Large intestine (tissue), 3 donors: ENCODE data around the gene GRAMD1B. TPM values are rescaled to one million over a fixed set of nuclear protein-coding genes. Genes with fewer than 3 reads are reported as not detected.
"Not testable (repeated sequence)": the region's sequence is repeated elsewhere in the genome, so short reads cannot be mapped to it uniquely, and the experiment has no call there.

Source experiments
- DNase-seq, 2 donors: peaks; one replicate each; pipeline versions ENCODE4 v3.0.0 to v3.0.0-alpha.2; 2013
- H3K27ac ChIP-seq: one replicate; pipeline ENCODE4 v1.5.1; 2013; ENCODE audit warnings: low read length
- H3K27me3 ChIP-seq: 2 replicates; pipeline ENCODE4 v1.6.1; 2013; ENCODE audit warnings: low read length; ENCODE audit not compliant: control insufficient read depth, insufficient read depth
- H3K36me3 ChIP-seq: 2 replicates; pipeline ENCODE4 v1.6.1; 2013; ENCODE audit warnings: low read length; ENCODE audit not compliant: control insufficient read depth, insufficient read depth
- H3K4me1 ChIP-seq: one replicate; pipeline ENCODE4 v1.6.1; 2013; ENCODE audit warnings: low read length; ENCODE audit not compliant: control insufficient read depth, insufficient read depth
- H3K4me3 ChIP-seq: one replicate; pipeline ENCODE4 v1.5.1; 2013; ENCODE audit warnings: low read length
- H3K9me3 ChIP-seq: one replicate; pipeline ENCODE4 v1.6.1; 2013; ENCODE audit warnings: mild to moderate bottlenecking, low read depth, low read length, moderate library complexity; ENCODE audit not compliant: control insufficient read depth
- WGBS: methylation state at CpG from one replicate; pipeline ENCODE4 v1.1.5; 2013; ENCODE audit warnings: low lambda C conversion rate; ENCODE audit not compliant: insufficient coverage; 5-methylcytosine and 5-hydroxymethylcytosine counted together
- polyA plus RNA-seq: library from polyadenylated mRNA; unstranded; fragments of 120-200 nt; gene quantifications from one replicate; pipeline ENCODE4 v1.2.1, GENCODE V29; 2013

GRAMD1B gene
- polyA plus RNA-seq, 1 donor = 51.5 TPM

DNA sequence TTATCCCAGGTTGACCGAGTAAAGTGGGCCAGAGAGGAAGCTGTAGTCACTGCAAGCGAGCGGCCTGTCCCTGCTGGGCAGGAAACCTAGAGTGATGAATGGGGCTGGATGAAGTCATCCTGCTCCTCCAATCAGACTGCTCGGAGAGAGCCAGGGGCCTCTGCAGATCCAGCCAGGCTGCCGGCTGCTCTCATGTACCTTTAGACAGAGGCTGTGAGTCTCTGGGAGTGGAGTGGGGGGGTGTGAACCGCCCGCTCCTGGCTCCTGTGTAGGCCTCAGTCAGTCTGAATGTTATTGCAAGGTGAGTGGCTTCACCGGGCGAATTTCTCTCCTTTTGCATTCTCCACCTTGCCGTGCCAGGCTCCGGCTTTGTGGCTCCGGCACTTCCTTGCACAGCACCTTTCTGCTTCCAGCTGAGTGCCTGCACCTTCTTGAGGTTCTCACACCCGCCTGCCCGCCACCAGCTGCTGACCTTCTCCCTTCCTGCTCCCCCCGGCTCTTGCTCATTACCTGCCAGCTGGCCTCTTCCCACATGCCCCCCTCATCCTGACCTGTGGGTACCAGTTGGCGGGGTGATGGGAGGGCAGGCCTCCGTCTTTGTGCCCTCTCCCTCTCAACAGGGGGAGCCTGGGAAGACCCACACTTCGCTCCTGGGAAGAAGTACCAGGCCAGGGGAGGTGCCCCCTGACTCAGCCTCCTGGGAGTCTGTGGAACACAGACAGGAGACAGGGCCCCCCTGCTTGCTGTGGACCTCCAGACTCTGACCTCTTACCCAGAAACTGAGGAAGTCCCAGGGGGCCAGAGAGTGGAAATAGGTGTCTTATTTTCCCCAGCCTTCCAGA lies 79.9 kb downstream of the GRAMD1B start:
- H3K4me1 ChIP-seq = no peaks in the 10 kb centered on the region
- no peaks in the 10 kb centered on the region for H3K27me3 ChIP-seq
- no peaks in the 10 kb centered on the region for H3K9me3 ChIP-seq
- peak overlapping the region; percentile 18 for H3K27ac ChIP-seq
- no peak overlapping the region for H3K4me3 ChIP-seq
- H3K36me3 ChIP-seq = peaks cover 7% of the 10 kb centered on the region
- no CpG with 5 or more reads among the region's 18 CpGs for WGBS
- DNase-seq = peak; percentile 29 to 39

DNA sequence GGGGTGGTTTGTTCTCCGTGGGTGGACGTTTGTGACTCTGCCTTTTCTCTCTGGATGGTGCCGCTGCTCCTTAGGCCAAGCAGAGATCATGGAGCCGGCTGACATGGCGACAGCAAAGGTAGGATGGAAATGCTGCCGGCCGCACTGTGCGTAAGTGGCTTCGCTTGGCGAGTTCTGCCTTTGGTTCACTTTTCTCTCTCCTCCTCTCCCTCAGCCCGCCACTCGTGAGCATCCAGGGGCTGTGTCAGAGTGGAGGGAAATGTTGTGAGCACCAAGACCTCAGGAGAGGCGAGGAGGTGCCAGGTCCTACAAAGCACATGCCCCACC lies 80.5 kb downstream of the GRAMD1B start:
- no peaks in the 10 kb centered on the region for H3K9me3 ChIP-seq
- no peak overlapping the region for H3K4me3 ChIP-seq
- no peaks in the 10 kb centered on the region for H3K27me3 ChIP-seq
- 100% methylated on average over 2 of the region's 13 CpGs for WGBS
- H3K36me3 ChIP-seq = peaks cover 8% of the 10 kb centered on the region
- no peak for DNase-seq
- no peaks in the 10 kb centered on the region for H3K4me1 ChIP-seq
- no peak overlapping the region for H3K27ac ChIP-seq

DNA sequence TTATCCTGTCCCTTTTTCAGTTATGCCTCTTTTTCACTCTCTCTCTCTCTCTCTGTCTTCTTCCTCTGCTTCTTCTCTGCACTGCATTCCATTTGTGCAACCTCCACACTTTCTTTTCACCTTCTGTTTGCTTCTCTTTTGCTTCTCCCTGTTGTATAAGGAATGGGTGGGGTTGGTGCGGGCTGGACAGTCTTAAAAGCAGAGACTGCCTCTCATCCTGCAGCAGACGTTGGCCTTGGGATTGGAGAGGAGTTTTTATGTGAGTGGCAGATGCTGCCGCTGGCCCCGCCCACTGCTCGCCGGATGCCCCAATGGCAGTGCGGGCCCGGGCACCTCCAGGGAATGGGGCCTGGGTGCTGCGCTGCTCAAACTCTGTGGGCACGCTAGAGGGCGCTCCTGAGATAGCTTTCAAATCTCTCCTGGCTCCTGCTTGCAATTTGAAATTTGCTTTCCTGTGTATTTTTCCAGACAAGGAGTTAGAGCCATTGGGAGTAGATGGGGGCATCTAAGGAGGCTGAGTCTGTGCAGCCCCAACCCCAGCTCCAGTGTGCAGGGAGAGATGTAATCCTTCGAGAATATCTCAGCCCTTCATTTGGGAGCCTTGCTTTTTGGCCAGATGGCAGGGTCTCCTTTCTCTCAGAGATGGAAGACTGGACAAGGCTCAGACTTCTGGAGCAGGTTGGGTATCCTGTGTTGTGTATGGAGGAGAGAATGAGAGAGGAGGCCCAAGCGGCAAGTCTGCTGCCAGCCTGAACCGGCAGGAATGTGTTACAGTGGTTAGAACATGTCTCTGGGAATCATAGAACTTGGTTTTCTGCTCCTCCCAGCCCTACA lies 81.2 kb downstream of the GRAMD1B start:
- WGBS = no CpG with 5 or more reads among the region's 14 CpGs
- H3K4me1 ChIP-seq = no peaks in the 10 kb centered on the region
- no peak overlapping the region for H3K4me3 ChIP-seq
- H3K27me3 ChIP-seq = no peaks in the 10 kb centered on the region
- peak; percentile 76 to 78 for DNase-seq
- no peaks in the 10 kb centered on the region for H3K9me3 ChIP-seq
- H3K36me3 ChIP-seq = peaks cover 7% of the 10 kb centered on the region
- H3K27ac ChIP-seq = no peak overlapping the region

DNA sequence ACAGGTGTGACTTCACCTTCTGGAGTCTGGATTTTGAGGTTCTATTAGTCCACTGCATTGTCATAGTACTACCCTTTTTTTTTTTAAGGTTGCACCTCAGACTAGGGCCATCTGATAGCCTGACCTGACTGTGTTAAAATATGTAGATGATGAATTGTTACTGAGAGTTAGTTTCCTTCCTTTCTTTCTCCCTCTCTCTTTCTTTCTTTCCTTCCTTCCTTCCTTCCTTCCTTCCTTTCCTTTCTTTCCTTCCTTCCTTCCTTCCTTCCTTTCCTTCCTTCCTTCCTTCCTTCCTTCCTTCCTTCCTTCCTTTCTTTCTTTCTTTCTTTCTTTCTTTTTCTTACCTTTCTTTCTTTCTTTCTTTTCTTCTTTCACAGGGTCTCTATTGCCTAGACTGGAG lies 83.2 kb downstream of the GRAMD1B start:
- not testable (repeated sequence) for H3K36me3 ChIP-seq, H3K4me3 ChIP-seq, H3K27ac ChIP-seq, H3K9me3 ChIP-seq, H3K27me3 ChIP-seq, DNase-seq, H3K4me1 ChIP-seq

DNA sequence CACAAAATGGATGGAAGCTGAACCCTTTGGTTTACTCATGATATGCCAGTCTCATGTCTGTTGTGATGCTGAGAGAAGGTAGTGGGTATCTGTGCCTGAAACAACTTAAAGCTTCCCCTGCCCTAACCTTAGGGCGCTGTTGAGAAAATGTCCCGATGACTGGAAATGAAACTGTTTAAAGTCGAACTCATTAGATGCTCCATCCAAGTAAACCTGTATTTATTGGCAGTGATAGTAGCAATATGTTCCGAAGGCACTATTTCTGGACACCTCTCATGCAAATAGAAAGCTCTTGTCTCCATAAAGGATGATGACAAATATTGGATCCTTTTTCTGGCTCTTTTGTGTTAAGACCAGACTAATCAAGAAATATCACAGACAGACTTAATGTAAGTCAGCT lies 86.2 kb downstream of the GRAMD1B start:
- no peak for DNase-seq
- no CpG with 5 or more reads among the region's 4 CpGs for WGBS

DNA sequence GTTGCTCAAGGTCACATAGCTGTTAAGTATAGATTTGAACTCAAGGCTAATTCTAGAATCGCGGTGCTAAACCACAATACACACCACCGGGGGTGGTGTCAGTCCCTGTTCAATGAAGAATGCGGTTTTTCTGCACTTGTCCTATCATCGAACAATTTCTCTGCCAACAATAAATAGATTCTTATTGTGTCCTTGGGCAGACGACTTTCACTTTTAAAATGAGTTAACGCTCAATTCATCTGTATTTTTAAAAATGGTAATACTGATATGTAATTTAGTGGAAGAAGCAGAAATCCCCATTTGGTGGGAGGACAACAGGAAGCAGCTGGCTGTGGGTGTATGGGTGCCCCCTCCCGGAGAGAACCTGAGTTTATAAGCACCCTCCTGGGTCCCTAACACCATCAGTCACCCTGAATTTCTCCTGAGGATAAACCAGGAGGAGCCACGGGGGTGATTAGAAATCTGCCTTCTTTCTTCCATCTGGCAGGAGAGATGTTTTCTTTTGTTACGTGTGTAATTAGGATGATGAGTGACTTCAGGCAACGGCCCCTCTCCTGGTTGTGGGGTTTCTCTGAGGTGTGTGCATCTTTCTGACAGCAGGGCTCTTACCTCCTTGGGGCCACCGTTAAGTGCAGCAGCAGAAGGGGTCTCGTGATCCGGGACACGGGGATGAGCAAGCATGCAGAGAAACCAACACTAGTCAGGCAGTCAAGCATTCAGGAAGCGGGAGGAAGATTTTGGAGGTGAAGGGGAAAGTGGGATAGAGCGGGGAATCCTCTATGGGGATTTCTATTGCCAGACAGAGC lies 87.7 kb downstream of the GRAMD1B start:
- Histone ChIP-seq H3K27me3 (no peaks in the 10 kb centered on the region), H3K36me3 (peaks cover 7% of the 10 kb centered on the region), H3K27ac (no peak overlapping the region), H3K9me3 (no peaks in the 10 kb centered on the region), H3K4me3 (no peak overlapping the region), H3K4me1 (no peaks in the 10 kb centered on the region)
- no peak for DNase-seq
- no CpG with 5 or more reads among the region's 17 CpGs for WGBS

More for the DNA sequence above, 86.2 kb downstream of the GRAMD1B start:
- Histone ChIP-seq H3K27ac (no peak overlapping the region), H3K36me3 (peaks cover 7% of the 10 kb centered on the region), H3K4me1 (no peaks in the 10 kb centered on the region), H3K27me3 (no peaks in the 10 kb centered on the region), H3K9me3 (no peaks in the 10 kb centered on the region), H3K4me3 (no peak overlapping the region)

DNA sequence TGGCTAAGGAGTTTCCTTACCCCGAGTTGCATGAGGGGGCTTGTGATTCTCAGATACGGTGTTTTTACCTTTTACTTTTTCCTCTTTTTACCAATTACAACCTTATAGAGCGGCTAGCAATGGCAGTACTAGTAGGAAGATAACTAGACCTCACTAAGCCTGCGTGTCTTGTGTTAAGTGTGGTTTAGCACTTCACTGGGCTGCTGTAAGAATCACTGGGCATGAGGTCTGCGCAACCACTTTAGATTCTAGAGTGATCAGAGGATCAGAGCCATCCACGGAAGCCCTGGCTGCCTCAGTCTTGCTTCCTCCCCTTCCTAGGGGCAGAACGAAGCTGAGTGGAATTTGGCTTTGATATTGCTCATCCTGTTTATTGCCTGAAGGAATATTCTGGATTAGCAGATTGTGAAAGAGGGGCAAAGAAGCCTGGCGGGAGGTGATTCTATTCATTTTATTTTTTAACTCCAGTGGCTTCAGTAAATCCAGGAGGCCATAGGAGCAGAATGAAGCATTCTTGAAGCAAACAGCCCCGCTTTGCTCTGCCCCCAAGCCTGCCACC lies 88.5 kb downstream of the GRAMD1B start:
- H3K4me3 ChIP-seq = no peak overlapping the region
- no CpG with 5 or more reads among the region's 9 CpGs for WGBS
- H3K9me3 ChIP-seq = no peaks in the 10 kb centered on the region
- peaks cover 7% of the 10 kb centered on the region for H3K36me3 ChIP-seq
- H3K27me3 ChIP-seq = no peaks in the 10 kb centered on the region
- DNase-seq = no peak
- no peaks in the 10 kb centered on the region for H3K4me1 ChIP-seq
- no peak overlapping the region for H3K27ac ChIP-seq

DNA sequence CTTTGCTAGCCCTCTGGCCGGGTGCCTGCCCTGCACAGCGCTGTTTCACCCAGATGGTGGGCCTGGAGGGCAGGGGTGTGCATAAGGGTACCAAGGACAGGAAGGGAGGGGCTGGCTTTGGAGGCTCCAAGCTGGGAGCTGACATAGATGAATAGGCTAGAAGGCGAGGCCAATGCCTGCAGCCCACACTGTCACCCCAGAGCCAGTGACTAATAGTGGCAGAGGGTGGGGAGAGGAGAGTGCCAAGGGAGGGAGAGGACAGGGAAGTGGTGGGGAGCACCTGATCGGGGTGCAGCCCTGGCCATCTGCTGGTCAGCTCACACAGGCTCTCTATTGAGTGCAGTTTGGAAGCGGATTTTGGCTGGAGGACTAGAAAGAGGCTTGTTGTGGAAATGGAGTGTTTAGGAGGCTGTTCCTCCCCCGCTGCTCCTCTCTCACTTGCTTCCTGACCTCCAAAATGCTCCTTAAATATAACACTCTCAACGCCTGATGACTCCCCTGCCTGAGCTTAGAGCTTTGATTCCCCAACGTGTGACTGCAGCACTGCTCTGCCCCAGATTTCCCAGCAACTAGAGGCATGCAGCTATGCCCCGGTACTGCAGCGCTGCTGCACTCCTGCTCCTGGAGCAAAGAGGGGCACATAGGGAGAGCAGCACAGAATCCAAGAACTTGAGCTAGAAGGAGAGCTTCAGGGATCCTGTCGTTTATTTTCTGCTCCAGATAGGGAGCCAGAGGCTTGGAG lies 89.2 kb downstream of the GRAMD1B start:
- no peak for DNase-seq
- Histone ChIP-seq H3K27ac (no peak overlapping the region), H3K4me1 (no peaks in the 10 kb centered on the region), H3K4me3 (no peak overlapping the region), H3K36me3 (peaks cover 7% of the 10 kb centered on the region), H3K27me3 (no peaks in the 10 kb centered on the region), H3K9me3 (no peaks in the 10 kb centered on the region)
- no CpG with 5 or more reads among the region's 11 CpGs for WGBS

DNA sequence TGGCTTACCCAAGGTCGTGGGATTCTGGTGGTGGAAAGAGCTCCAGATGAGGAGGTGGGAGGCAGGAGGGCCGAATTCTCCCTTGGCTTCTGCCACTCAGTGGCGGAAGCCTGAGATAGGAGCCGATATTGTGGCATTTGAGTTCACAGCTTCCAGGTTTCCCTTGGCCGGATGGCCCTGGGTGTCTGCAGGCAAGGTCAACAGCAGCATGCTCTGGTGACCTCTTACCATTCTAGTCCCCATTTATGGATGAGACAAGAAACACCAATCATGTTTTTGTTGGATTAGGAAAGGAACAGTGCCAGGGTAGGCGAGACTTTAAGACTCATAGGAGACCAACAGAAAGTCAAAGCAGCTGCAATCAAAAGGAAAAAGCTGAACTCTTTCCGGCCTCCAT lies 89.7 kb downstream of the GRAMD1B start:
- 83% methylated on average over 1 of the region's 7 CpGs for WGBS
- no peaks in the 10 kb centered on the region for H3K4me1 ChIP-seq

More for the DNA sequence above, 89.7 kb downstream of the GRAMD1B start:
- DNase-seq = no peak
- no peaks in the 10 kb centered on the region for H3K9me3 ChIP-seq
- H3K36me3 ChIP-seq = peaks cover 7% of the 10 kb centered on the region
- no peak overlapping the region for H3K27ac ChIP-seq
- no peak overlapping the region for H3K4me3 ChIP-seq
- H3K27me3 ChIP-seq = no peaks in the 10 kb centered on the region
